Measurements from ENCODE around the gene ASB5. TPM values are rescaled to one million over a fixed set of nuclear protein-coding genes. Genes with fewer than 3 reads are reported as not detected.

ASB5 gene
- total RNA-seq, 2 donors from 2014 or later = not detected

Other genes with a start within 250 kb of the ASB5 start
- gene WDR17, start 203.4 kb downstream of the ASB5 start, total RNA-seq = 1 to 10 TPM in 1 of 2 donors, under 1 TPM in 1; 0.63 to 2.9 TPM
- gene SPATA4, start 73.6 kb downstream of the ASB5 start, total RNA-seq = not detected
- gene SPCS3, start 50.7 kb upstream of the ASB5 start, total RNA-seq = 100 to 1,000 TPM; 115 to 145 TPM